ENCODE measurements around the gene CELF1. TPM values are rescaled to one million over a fixed set of nuclear protein-coding genes. Genes with fewer than 3 reads are reported as not detected.

Gene CELF1
- total RNA-seq, 1 donor from 2014 or later, result 76.3 TPM

GRCh38 chr11:47489395-47489755 lies 63.6 kb downstream of the CELF1 start:
- no peak for DNase-seq (ENCODE audit: low read depth)
- Histone ChIP-seq H3K36me3 (ENCODE audit: control insufficient read depth, insufficient read depth, low read length) (peaks cover 2% of the 10 kb centered on the region), H3K4me3 (ENCODE audit: low read depth, low read length) (no peak overlapping the region), H3K27me3 (ENCODE audit: control insufficient read depth, insufficient read depth, low read length) (no peaks in the 10 kb centered on the region)
- TF ChIP-seq CTCF (IDR thresholded peaks at IDR 0.05; ENCODE audit: insufficient read depth, low read length, poor library complexity, severe bottlenecking), result no peak

GRCh38 chr11:47488674-47489394 lies 64.1 kb downstream of the CELF1 start:
- DNase-seq (ENCODE audit: low read depth), result no peak
- no peak for TF ChIP-seq CTCF (IDR thresholded peaks at IDR 0.05; ENCODE audit: insufficient read depth, low read length, poor library complexity, severe bottlenecking)
- H3K36me3 ChIP-seq (ENCODE audit: control insufficient read depth, insufficient read depth, low read length), result peaks cover 2% of the 10 kb centered on the region
- H3K4me3 ChIP-seq (ENCODE audit: low read depth, low read length), result no peak overlapping the region
- H3K27me3 ChIP-seq (ENCODE audit: control insufficient read depth, insufficient read depth, low read length), result no peaks in the 10 kb centered on the region

- Histone ChIP-seq H3K4me3 (ENCODE audit: low read depth, low read length) (no peak overlapping the region), H3K27me3 (ENCODE audit: control insufficient read depth, insufficient read depth, low read length) (no peaks in the 10 kb centered on the region), H3K36me3 (ENCODE audit: control insufficient read depth, insufficient read depth, low read length) (peaks cover 2% of the 10 kb centered on the region)
- TF ChIP-seq CTCF (IDR thresholded peaks at IDR 0.05; ENCODE audit: insufficient read depth, low read length, poor library complexity, severe bottlenecking), result no peak
- no peak for DNase-seq (ENCODE audit: low read depth)
Observed at GRCh38 chr11:47488111-47488510, 64.8 kb downstream of the CELF1 start.

GRCh38 chr11:47487421-47487820 lies 65.5 kb downstream of the CELF1 start:
- Histone ChIP-seq H3K27me3 (ENCODE audit: control insufficient read depth, insufficient read depth, low read length) (no peaks in the 10 kb centered on the region), H3K36me3 (ENCODE audit: control insufficient read depth, insufficient read depth, low read length) (peaks cover 3% of the 10 kb centered on the region), H3K4me3 (ENCODE audit: low read depth, low read length) (no peak overlapping the region)
- DNase-seq (ENCODE audit: low read depth), result no peak
- TF ChIP-seq CTCF (IDR thresholded peaks at IDR 0.05; ENCODE audit: insufficient read depth, low read length, poor library complexity, severe bottlenecking), result no peak

GRCh38 chr11:47485107-47485506 lies 67.8 kb downstream of the CELF1 start:
- H3K27me3 ChIP-seq (ENCODE audit: control insufficient read depth, insufficient read depth, low read length), result no peaks in the 10 kb centered on the region
- H3K4me3 ChIP-seq (ENCODE audit: low read depth, low read length), result no peak overlapping the region
- no peak for DNase-seq (ENCODE audit: low read depth)
- H3K36me3 ChIP-seq (ENCODE audit: control insufficient read depth, insufficient read depth, low read length), result peaks cover 3% of the 10 kb centered on the region
- TF ChIP-seq CTCF (IDR thresholded peaks at IDR 0.05; ENCODE audit: insufficient read depth, low read length, poor library complexity, severe bottlenecking), result no peak

GRCh38 chr11:47483457-47483856 lies 69.5 kb downstream of the CELF1 start:
- DNase-seq (ENCODE audit: low read depth), result no peak
- no peak overlapping the region for H3K4me3 ChIP-seq (ENCODE audit: low read depth, low read length)
- no peak for TF ChIP-seq CTCF (IDR thresholded peaks at IDR 0.05; ENCODE audit: insufficient read depth, low read length, poor library complexity, severe bottlenecking)
- H3K36me3 ChIP-seq (ENCODE audit: control insufficient read depth, insufficient read depth, low read length), result peaks cover 4% of the 10 kb centered on the region
- H3K27me3 ChIP-seq (ENCODE audit: control insufficient read depth, insufficient read depth, low read length), result no peaks in the 10 kb centered on the region

Data from kidney epithelial cell (primary cell).